A549 (cell line): ENCODE results near the gene TMEM95. TPM values are rescaled to one million over a fixed set of nuclear protein-coding genes. Genes with fewer than 3 reads are reported as not detected.

Source experiments
- ATAC-seq, 2 experiments: fragments of 200-7000 bp in 1 of 2; fragments of >200 bp in 1 of 2; cut with Nextera tagmentation in 1 of 2; cut with Tn5 transposase in 1 of 2; 3 replicates each; pipeline versions ENCODE4 v1.8.0 to v1.9.1; 2018 to 2020; ENCODE audit warnings: mild to moderate bottlenecking in 1 of 2, moderate library complexity in 1 of 2
- CTCF ChIA-PET: fragments of 300-600 bp; sonication (Branson Sonifier 250); formaldehyde crosslinking; extraction: SDS; loops from one replicate; lab custom pipeline; 2021; ENCODE audit warnings: antibody characterized with exemption, inconsistent platforms; lab: Yijun Ruan, JAX
- POLR2A ChIA-PET: fragments of 350-600 bp; formaldehyde crosslinking; extraction: SDS; loops from one replicate; lab custom pipeline; 2021; ENCODE audit warnings: antibody characterized with exemption, inconsistent platforms; lab: Yijun Ruan, JAX
- DNase-seq, 2 experiments: peaks; one replicate each; pipeline versions ENCODE4 v3.0.0 to v3.0.0-alpha.2; 2011 to 2016; ENCODE audit warnings: low read depth in 1 of 2, low spot score in 1 of 2
- FAIRE-seq: peaks from 2 replicates; lab custom pipeline; 2011; peaks lifted over from hg19 to GRCh38; lab: Jason Lieb, UNC
- H3K27ac ChIP-seq, 2 experiments: fragments of >200 bp; sonication (Bioruptor Twin); formaldehyde crosslinking; 3 replicates each; pipeline ENCODE4 v1.5.1; 2016 to 2017
- H3K4me1 ChIP-seq: fragments of >200 bp; sonication (Bioruptor Twin); formaldehyde crosslinking; 3 replicates; pipeline ENCODE4 v1.6.1; 2016
- H3K4me2 ChIP-seq: fragments of >200 bp; sonication (Bioruptor Twin); formaldehyde crosslinking; 3 replicates; pipeline ENCODE4 v1.6.1; 2016
- H3K4me3 ChIP-seq: fragments of >200 bp; sonication (Bioruptor Twin); formaldehyde crosslinking; 3 replicates; pipeline ENCODE4 v1.5.1; 2016
- H3K9me3 ChIP-seq: fragments of >200 bp; sonication (Bioruptor Twin); formaldehyde crosslinking; 3 replicates; pipeline ENCODE4 v1.6.1; 2016
- BCL3 ChIP-seq: fragments of >200 bp; sonication (Bioruptor Twin); formaldehyde crosslinking; IDR thresholded peaks from 3 replicates; pipeline ENCODE4 v1.6.1; 2016
- CBX8 ChIP-seq: fragments of 200-600 bp; sonication (generic); IDR thresholded peaks from 2 replicates; pipeline ENCODE4 v1.6.1; 2016
- CHD2 ChIP-seq: fragments of 150-350 bp; IDR thresholded peaks from 2 replicates; pipeline ENCODE4 v1.6.1; 2014; ENCODE audit warnings: low read length; ENCODE audit not compliant: partially characterized antibody
- E2F6 ChIP-seq: IDR thresholded peaks from 2 replicates; pipeline ENCODE4 v1.6.1; 2012; ENCODE audit warnings: low read depth, borderline replicate concordance
- GATA3 ChIP-seq: IDR thresholded peaks from 2 replicates; pipeline ENCODE4 v1.6.1; 2012; ENCODE audit warnings: borderline replicate concordance
- HES2 ChIP-seq: fragments of >200 bp; sonication (Bioruptor Twin); formaldehyde crosslinking; IDR thresholded peaks from 2 replicates; pipeline ENCODE4 v1.6.1; 2016
- HOXA7 ChIP-seq: fragments of 250-450 bp; sonication (Bioruptor Pico); IDR thresholded peaks from 2 replicates; pipeline ENCODE4 v1.5.0; 2020; ENCODE audit warnings: mild to moderate bottlenecking, moderate library complexity
- HOXB13 ChIP-seq: fragments of 250-450 bp; sonication (Bioruptor Pico); IDR thresholded peaks from 2 replicates; pipeline ENCODE4 v1.5.0; 2020; ENCODE audit warnings: low read depth, mild to moderate bottlenecking, moderate library complexity
- HOXB5 ChIP-seq: fragments of 250-450 bp; sonication (Bioruptor Pico); IDR thresholded peaks from 2 replicates; pipeline ENCODE4 v1.5.0; 2020; ENCODE audit warnings: mild to moderate bottlenecking, moderate library complexity
- MAX ChIP-seq: IDR thresholded peaks from 2 replicates; pipeline ENCODE4 v1.6.1; 2012
- MAZ ChIP-seq: fragments of 150-350 bp; IDR thresholded peaks from 2 replicates; pipeline ENCODE4 v1.6.1; 2014; ENCODE audit warnings: antibody characterized with exemption, low read depth, low read length, borderline replicate concordance
- MYC ChIP-seq: IDR thresholded peaks from 2 replicates; pipeline ENCODE4 v1.6.1; 2012; ENCODE audit warnings: mild to moderate bottlenecking, inconsistent platforms, low read length, improper control_type of control experiment, borderline replicate concordance
- NPAS2 ChIP-seq: fragments of 250-450 bp; sonication (Bioruptor Pico); IDR thresholded peaks from 2 replicates; pipeline ENCODE4 v1.8.0; 2022; ENCODE audit warnings: mild to moderate bottlenecking, moderate library complexity, borderline replicate concordance
- PHF8 ChIP-seq: fragments of 200-600 bp; sonication (generic); IDR thresholded peaks from 2 replicates; pipeline ENCODE4 v1.6.1; 2016; ENCODE audit warnings: low read depth, mild to moderate bottlenecking, antibody characterized with exemption, moderate library complexity, borderline replicate concordance
- POLR2A ChIP-seq: IDR thresholded peaks from 2 replicates; pipeline ENCODE4 v1.6.1; 2012; ENCODE audit warnings: mild to moderate bottlenecking, low read length
- RAD21 ChIP-seq, 2 experiments: fragments of >200 bp in 1 of 2; sonication (Bioruptor Twin) in 1 of 2; formaldehyde crosslinking in 1 of 2; IDR thresholded peaks in 1 of 2; conservative IDR thresholded peaks in 1 of 2; 2 replicates in 1 of 2; 3 replicates in 1 of 2; pipeline ENCODE4 v1.6.1; 2012 to 2018; ENCODE audit warnings: inconsistent platforms in 1 of 2
- SMC3 ChIP-seq: fragments of >200 bp; sonication (Bioruptor Twin); formaldehyde crosslinking; IDR thresholded peaks from 3 replicates; pipeline ENCODE4 v1.6.1; 2018; ENCODE audit warnings: inconsistent platforms
- TP53 ChIP-seq: fragments of 250-450 bp; sonication (Bioruptor Pico); IDR thresholded peaks from 2 replicates; pipeline ENCODE4 v1.5.0; 2021; ENCODE audit warnings: mild to moderate bottlenecking, moderate library complexity
- WGBS: methylation state at CpG from one replicate; pipeline ENCODE4 v1.1.6; 2017; ENCODE audit errors: missing lambda C conversion rate; 5-methylcytosine and 5-hydroxymethylcytosine counted together
- polyA plus RNA-seq, 4 experiments: library from polyadenylated mRNA; depleted of rRNA in 3 of 4; stranded (reverse); fragments of >200 nt; fragmentation: RNase III in 1 of 4; extraction: RNeasy Plus Mini Kit Qiagen cat#74134 plus additional on column Dnase treatment in 1 of 4; gene quantifications; 2 replicates in 3 of 4; 3 replicates in 1 of 4; pipeline ENCODE4 v1.2.3, GENCODE V29; 2011 to 2017

Gene TMEM95
- polyA plus RNA-seq, 2 of the 4 experiments (the other 2 are of a cell fraction) = not detected

- TF ChIP-seq NPAS2 (CRISPR knock-in tag) = no peak
- peak; percentile 87 for TF ChIP-seq MAX
- no peak for TF ChIP-seq CBX8
- TF ChIP-seq GATA3 = peak; percentile 76; the same call in 1 of the 2 replicates
- peak; percentile 87 for TF ChIP-seq POLR2A
- no peak for TF ChIP-seq SMC3
- TF ChIP-seq MAZ = peak; percentile 7; the same call in 1 of the 2 replicates
- TF ChIP-seq E2F6 = peak; percentile 78; the same call in 1 of the 2 replicates
- TF ChIP-seq CHD2 = no peak
Measured at GRCh38 chr17:7329374-7329996, 25.5 kb upstream of the TMEM95 start (continued).

GRCh38 chr17:7329997-7330637, 24.8 kb upstream of the TMEM95 start:
- CTCF ChIA-PET = interaction anchor here (0.9 to 23.9 kb wide), 12 partner anchors 12 to 284 kb away, joined by 3 to 433 read pairs (median 6); partner anchors contain the start of genes ACAP1, KCTD11, SENP3 and SLC2A4
- peak; percentile 85 to 92 for ATAC-seq
- peak; percentile 90 to 100 for DNase-seq
- H3K9me3 ChIP-seq = no peaks in the 10 kb centered on the region
- 2% methylated on average over 24 of the region's 34 CpGs for WGBS
- TF ChIP-seq HOXB5 = no peak
- no peak for TF ChIP-seq CHD2
- TF ChIP-seq RAD21 (conservative IDR thresholded peaks at IDR 0.05 in 1 of 2, IDR thresholded peaks at IDR 0.05 in 1 of 2) = no peak
- peak; percentile 37; the same call in 1 of the 2 replicates for TF ChIP-seq POLR2A
- no peak for TF ChIP-seq TP53 (CRISPR knock-in tag)
- 0 out of 3 replicates have a peak, but pooled peaks have one; percentile 22 for TF ChIP-seq BCL3
- TF ChIP-seq HOXA7 (CRISPR knock-in tag) = no peak
- TF ChIP-seq HES2 = no peak
- 0 out of 2 replicates have a peak, but pooled peaks have one; percentile 17 for TF ChIP-seq MYC
- 0 out of 2 replicates have a peak, but pooled peaks have one; percentile 8 for TF ChIP-seq PHF8
- TF ChIP-seq, all 56 proteins: peak for 4
- Histone ChIP-seq H3K27ac (peak overlapping the region; percentile 89 to 98), H3K4me2 (peak overlapping the region; percentile 56), H3K4me3 (peak overlapping the region; percentile 81), H3K4me1 (peaks cover 15% of the 10 kb centered on the region; the same call in 2 of the 3 replicates)
- FAIRE-seq = no peak
- POLR2A ChIA-PET = interaction anchor here (0.9 to 1.6 kb wide), 11 partner anchors 10 to 230 kb away, joined by 3 to 22 read pairs (median 5); partner anchors contain the start of genes GPS2, PLSCR3 and TMEM256

- WGBS = 55% methylated on average over 13 of the region's 13 CpGs
- no peak for DNase-seq
- CTCF ChIA-PET = interaction anchor here (0.9 to 23.9 kb wide), 6 partner anchors 12 to 230 kb away, joined by 3 to 433 read pairs (median 4); partner anchors contain the start of genes ACAP1 and KCTD11
- TF ChIP-seq HOXB13 (CRISPR knock-in tag) = no peak
- FAIRE-seq = no peak
- Histone ChIP-seq H3K4me3 (peak overlapping the region; percentile 81), H3K27ac (peak overlapping the region; percentile 89 to 98), H3K4me1 (peaks cover 15% of the 10 kb centered on the region; the same call in 2 of the 3 replicates), H3K4me2 (peak overlapping the region; percentile 56), H3K9me3 (no peaks in the 10 kb centered on the region)
- ATAC-seq = no peak; a peak in 1 of 6 replicates
- POLR2A ChIA-PET = no interaction called here
Measured at GRCh38 chr17:7330638-7331015, 24.3 kb upstream of the TMEM95 start.
